ENCODE results near the gene PRKACB. TPM values are rescaled to one million over a fixed set of nuclear protein-coding genes. Genes with fewer than 3 reads are reported as not detected.

Gene PRKACB
- total and polyA plus RNA-seq, 10 of the 15 experiments (the other 5 are each of a cell fraction or from before 2014, with no cell fraction given) = 3.1 to 9.0 (median 7.1) TPM; not detected in 1

GRCh38 chr1:84277343-84278059, 133.4 kb downstream of the PRKACB start:
- TF ChIP-seq WRNIP1 (IDR thresholded peaks at IDR 0.05; ENCODE audit: borderline replicate concordance, low read depth, low read length) = no peak
- no peak for TF ChIP-seq E2F8 (IDR thresholded peaks at IDR 0.05; ENCODE audit: low read depth, partially characterized antibody)
- no peak for TF ChIP-seq KAT2A (conservative IDR thresholded peaks at IDR 0.05; ENCODE audit: control insufficient read depth, low read depth, low read length)
- Histone ChIP-seq H3K27ac (ENCODE audit: control insufficient read depth, insufficient read depth) (no peak overlapping the region), H3K79me2 (ENCODE audit: control insufficient read depth, insufficient read depth, low read length) (no peaks in the 10 kb centered on the region), H3K9ac (ENCODE audit: control insufficient read depth, insufficient read depth, low read length) (no peak overlapping the region), H3K4me3 (no peak overlapping the region), H3K9me3 (replicated peaks; ENCODE audit: control insufficient read depth, insufficient read depth, low read length) (no peaks in the 10 kb centered on the region), H3K4me2 (ENCODE audit: control insufficient read depth, insufficient read depth) (no peak overlapping the region), H3K36me3 (ENCODE audit: control insufficient read depth in 2 of 2, insufficient read depth in 2 of 2, low read length in 1 of 2) (no peaks in the 10 kb centered on the region), H3K4me1 (ENCODE audit: control insufficient read depth, insufficient read depth, low read length) (peaks cover 2% of the 10 kb centered on the region; the same call in 1 of the 2 replicates), H2AFZ (ENCODE audit: control insufficient read depth, low read depth, low read length) (no peak overlapping the region), H3K27me3 (replicated peaks in 1 of 2; ENCODE audit: control insufficient read depth in 2 of 2, insufficient read depth in 2 of 2, low read length in 1 of 2) (no peaks in the 10 kb centered on the region), H4K20me1 (ENCODE audit: control insufficient read depth, insufficient read depth) (no peaks in the 10 kb centered on the region)
- WGBS (ENCODE audit: insufficient coverage, insufficient replicate concordance, low lambda C conversion rate, missing lambda C conversion rate) = 93% methylated on average over 1 of the region's 1 CpG
- DNase-seq (ENCODE audit: low read depth, low spot score) = no peak
- in situ Hi-C loops (cut with MboI) (no loop called here), intact Hi-C loops (cut with micrococcal nuclease; ENCODE audit: unreplicated experiment) (no loop called here)
- ChIA-PET SMC1A (ENCODE audit: uncharacterized antibody, unreplicated experiment) (no interaction called here), RAD21 (ENCODE audit: unreplicated experiment) (no interaction called here), POLR2A (no interaction called here), CTCF (no interaction called here)
- no TSS peak for BruUV-seq (replicated peaks)
- FAIRE-seq = no peak
- no peak for ATAC-seq

- RAD21 ChIA-PET (ENCODE audit: unreplicated experiment) = no interaction called here
- no TSS peak for BruUV-seq (replicated peaks)
- Histone ChIP-seq H2AFZ (ENCODE audit: control insufficient read depth, low read depth, low read length) (no peak overlapping the region), H3K79me2 (ENCODE audit: control insufficient read depth, insufficient read depth, low read length) (no peaks in the 10 kb centered on the region), H3K27ac (ENCODE audit: control insufficient read depth, insufficient read depth) (no peak overlapping the region), H3K4me3 (no peak overlapping the region), H3K4me1 (ENCODE audit: control insufficient read depth, insufficient read depth, low read length) (no peaks in the 10 kb centered on the region), H3K4me2 (ENCODE audit: control insufficient read depth, insufficient read depth) (no peak overlapping the region), H3K27me3 (replicated peaks in 1 of 2; ENCODE audit: control insufficient read depth in 2 of 2, insufficient read depth in 2 of 2, low read length in 1 of 2) (no peaks in the 10 kb centered on the region), H3K9ac (ENCODE audit: control insufficient read depth, insufficient read depth, low read length) (no peak overlapping the region), H3K9me3 (replicated peaks; ENCODE audit: control insufficient read depth, insufficient read depth, low read length) (no peaks in the 10 kb centered on the region), H3K36me3 (ENCODE audit: control insufficient read depth in 2 of 2, insufficient read depth in 2 of 2, low read length in 1 of 2) (no peaks in the 10 kb centered on the region), H4K20me1 (ENCODE audit: control insufficient read depth, insufficient read depth) (no peaks in the 10 kb centered on the region)
- in situ Hi-C loops (cut with MboI) = no loop called here
- FAIRE-seq = no peak
- CTCF ChIA-PET = interaction anchor here (0.6 kb wide), 1 partner anchor 360 kb away, joined by 3 read pairs; no protein-coding TSS in a partner anchor
- intact Hi-C loops (cut with micrococcal nuclease; ENCODE audit: unreplicated experiment) = no loop called here
- POLR2A ChIA-PET = no interaction called here
- SMC1A ChIA-PET (ENCODE audit: uncharacterized antibody, unreplicated experiment) = no interaction called here
- DNase-seq (ENCODE audit: low read depth, low spot score) = no peak
- ATAC-seq = no peak
- 66% methylated on average over 6 of the region's 7 CpGs for WGBS (ENCODE audit: insufficient coverage, insufficient replicate concordance, low lambda C conversion rate, missing lambda C conversion rate)
- no peak for TF ChIP-seq RAD51 (IDR thresholded peaks at IDR 0.05)
- TF ChIP-seq ZNF592 (IDR thresholded peaks at IDR 0.05) = no peak
These were observed 134.8 kb downstream of the PRKACB start for GRCh38 chr1:84278905-84279304.
